ENCODE data around the gene IBA57.

GRCh38 chr1:228198977-228199590 lies 33.5 kb downstream of the IBA57 start:
- TF ChIP-seq POLR2AphosphoS5 (IDR thresholded peaks at IDR 0.05; ENCODE audit: low read depth, low read length), result no peak
- no peak for TF ChIP-seq TAF1 (IDR thresholded peaks at IDR 0.05; ENCODE audit: borderline replicate concordance, insufficient read depth, low read length)

All from PFSK-1 (cell line).